GM19193 (cell line): ENCODE results near the gene SLAMF6.

Experiments used
- POLR2A ChIP-seq: IDR thresholded peaks from 4 replicates; pipeline ENCODE4 v1.6.1; 2011; ENCODE audit not compliant: insufficient read depth, insufficient read length; ENCODE audit errors: extremely low read depth

Gene SLAMF6

DNA sequence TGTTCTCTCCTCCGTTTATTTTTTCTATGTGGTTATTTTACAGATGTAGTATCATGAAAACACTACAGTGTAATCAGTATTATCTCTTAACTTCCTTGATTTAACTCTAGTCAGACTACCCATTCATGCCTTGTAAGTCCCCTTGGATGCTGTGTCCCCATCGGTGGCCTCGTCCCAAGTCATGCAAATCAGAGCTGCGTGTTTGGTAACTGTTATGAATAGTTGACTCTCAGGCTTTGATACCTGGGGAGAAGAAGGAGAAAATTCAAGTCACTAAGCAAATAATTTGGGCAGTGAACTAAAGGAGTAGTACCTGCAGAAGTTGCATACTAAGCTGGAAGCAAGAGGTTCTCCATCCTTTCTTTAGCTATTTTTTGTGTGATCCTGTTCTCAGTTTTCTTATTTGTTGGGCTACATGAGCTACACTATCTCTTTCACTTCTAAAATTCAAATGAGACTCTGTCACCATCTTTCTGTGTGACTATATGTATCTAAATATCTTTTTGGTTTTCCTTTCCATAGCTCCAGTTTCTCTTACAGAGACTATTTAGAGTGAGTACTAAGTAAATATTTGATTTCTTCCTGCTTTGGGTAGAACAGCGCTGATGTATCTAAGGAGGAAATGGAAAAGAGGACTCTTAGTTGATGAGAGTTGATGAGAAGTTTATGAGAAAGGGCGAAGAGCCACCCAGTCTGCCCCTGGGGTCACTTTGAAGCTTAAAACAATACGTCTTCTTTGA lies 71.8 kb downstream of the SLAMF6 start:
- TF ChIP-seq POLR2A = peak; percentile 22

DNA sequence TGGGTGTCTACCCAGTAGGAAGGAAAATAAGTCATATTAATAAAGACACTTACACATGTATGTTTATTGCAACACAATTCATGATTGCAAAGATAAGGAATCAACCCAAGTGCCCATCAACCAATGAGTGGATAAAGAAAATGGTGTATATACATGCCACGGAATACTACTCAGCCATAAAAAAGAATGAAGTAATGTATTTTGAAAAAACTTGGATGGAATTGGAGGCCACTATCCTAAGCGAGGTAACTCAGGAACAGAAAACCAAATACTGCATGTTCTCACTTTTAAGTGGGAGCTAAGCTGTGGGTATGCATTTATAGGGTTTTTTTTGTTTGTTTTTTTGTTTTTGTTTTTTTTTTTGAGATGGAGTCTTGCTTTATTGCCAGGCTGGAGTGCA lies 73.6 kb downstream of the SLAMF6 start:
- TF ChIP-seq POLR2A = no peak

DNA sequence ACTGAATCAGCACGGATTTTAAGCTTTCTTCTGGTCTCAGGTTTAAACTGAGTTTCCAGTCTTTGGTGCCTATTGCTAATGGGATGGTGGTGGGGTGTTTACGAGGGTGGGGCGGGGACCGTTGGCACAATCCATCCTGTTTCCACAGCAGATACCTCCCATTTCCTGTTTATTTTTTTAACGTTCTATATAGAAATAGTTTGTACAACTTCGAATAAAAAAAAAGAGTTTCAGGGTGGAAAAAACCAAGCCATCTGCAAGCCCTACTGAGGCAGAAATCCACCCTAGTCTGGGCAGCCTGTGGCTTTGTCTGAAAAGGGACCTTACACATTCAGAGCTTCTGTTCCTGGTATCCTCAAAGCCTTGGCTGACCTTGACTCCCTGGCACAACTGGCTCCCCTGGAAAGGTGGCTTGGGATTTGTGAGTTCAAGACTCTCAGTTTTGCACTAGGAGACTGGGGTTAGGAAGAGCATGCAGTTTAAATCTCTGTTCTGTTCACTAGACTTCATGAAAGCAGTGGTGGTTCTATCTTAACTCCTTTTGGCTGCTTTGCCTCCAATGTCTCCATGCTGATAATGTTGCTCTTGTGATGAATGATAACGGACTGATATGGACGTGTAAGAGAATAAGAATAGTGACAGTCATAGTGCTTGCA lies 76.0 kb downstream of the SLAMF6 start:
- no peak for TF ChIP-seq POLR2A

DNA sequence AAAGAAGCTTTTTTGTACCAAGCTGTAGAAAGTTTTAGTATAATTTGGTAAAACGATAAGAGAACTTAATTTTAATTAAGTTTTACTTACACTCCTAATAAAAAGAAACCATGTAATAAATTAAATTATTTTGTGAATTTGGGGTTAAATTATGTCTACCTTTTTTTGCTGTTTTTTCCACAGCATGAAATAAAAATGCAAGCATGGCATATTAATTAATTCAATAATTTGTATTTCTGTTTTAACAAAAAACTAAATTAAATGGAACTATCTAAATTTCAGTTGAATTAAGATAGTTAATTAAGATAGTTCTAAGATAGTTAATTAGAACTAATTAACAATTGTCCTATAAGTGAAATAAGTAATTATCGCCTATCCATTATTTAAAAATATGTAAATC lies 83.3 kb downstream of the SLAMF6 start:
- no peak for TF ChIP-seq POLR2A

DNA sequence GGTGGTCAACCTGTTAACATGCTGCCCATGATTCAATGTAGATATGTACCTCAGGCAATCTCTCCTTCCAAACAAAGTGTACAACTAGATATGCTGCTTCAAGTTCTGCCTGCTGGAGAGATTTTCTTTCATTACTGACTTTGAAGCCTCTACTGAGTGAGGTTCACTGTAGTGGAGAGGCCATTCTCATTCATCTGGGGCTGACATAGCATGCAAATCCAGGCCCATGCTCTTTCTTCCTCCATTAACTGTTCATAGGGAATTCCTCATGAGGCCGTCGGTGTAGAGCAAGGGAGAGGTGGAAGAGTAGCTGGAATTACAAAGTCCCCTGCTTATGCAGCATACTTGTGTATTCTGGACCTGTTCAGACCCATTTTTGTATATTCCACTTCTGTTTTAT lies 84.1 kb downstream of the SLAMF6 start:
- TF ChIP-seq POLR2A = no peak

DNA sequence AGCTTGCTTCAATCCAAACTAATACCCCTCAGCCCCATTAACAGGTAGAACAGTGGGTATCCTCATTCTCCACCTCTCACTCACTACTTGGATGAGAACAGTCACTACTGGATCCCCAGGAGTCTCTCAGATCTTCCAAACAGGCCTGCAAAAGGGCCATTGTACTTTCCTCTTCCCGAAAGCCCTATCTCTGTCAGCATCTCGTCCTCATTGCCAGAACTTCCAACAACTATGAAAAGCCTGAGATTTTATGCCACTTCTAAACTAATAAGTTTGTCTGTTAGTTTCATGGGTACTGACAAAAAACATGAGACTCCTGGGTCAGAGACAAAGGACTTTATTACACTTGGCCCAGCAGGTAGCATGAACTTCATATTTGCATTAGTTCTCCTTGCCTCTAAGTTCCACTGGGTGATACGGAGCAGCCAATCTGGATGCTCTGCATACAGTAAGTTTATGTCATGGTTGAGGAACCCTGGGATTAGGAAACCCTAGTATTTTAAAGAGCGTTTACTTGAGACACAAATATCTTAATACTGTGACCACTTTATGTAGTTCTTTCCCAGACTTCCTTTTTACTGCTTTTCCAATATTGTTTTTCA lies 84.6 kb downstream of the SLAMF6 start:
- TF ChIP-seq POLR2A = no peak

DNA sequence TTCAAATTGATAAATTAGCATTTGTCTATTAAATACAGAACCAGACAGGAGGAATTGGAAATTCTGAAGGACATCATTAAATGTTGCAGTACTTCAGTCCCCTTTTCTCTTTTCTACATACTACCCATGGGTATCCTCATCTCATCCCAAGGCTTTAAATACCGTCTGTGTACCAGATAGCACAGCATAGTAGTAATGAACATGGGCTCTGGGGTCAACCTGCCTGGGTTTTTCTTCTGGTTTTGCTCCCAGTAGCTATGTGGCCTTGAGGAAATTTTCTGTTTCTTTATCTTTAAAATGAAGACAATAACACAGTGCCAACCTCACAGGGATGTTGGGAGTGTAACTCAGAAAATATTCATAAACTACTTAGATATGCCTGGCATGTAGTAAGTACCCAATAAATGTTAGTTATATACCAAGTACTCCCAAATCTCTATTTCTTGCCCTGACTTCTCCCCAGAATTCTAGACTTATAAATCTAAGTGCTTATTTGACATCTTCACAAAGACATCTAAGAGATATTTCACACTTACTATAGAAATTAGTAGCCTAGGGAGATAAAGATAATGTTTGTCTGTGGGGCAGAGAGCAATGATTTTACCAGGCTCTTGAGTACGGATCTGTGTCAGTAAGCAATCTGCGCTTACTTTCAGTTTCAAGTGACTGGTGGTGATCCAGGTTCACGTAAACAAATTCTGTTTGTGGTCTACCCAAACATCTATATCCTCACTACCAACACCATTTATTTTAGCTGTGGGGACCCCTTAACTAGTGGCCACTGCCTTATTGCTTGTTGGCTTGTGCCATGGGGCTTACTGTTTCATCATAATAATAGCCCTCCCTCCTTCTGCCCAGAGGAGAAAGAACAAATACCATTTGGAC lies 85.4 kb downstream of the SLAMF6 start:
- no peak for TF ChIP-seq POLR2A

DNA sequence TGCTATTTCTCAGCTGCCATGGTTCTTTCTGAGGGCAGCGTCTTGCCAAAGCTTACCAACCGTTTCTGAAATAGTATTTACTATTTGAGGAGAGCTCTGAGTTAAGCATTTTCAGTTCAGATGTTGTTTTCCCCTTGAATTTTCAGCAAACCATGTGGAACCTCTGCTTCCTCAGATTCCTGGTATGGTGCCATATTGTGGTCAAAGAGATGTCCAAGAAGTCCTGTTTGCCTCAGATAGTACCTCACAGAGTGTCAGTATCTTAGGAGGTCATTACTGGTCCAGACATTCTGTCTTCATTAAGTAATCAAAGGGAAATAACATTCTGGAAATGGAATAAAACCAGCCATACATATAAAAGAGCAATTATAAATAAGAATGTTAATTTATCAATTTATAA lies 86.1 kb downstream of the SLAMF6 start:
- no peak for TF ChIP-seq POLR2A
